ENCODE results near the gene ATP8B2. TPM values are rescaled to one million over a fixed set of nuclear protein-coding genes. Genes with fewer than 3 reads are reported as not detected.

ATP8B2 gene
- total and polyA plus RNA-seq, 10 of the 15 experiments (the other 5 are each of a cell fraction or from before 2014, with no cell fraction given), result 0.44 to 61.8 (median 15.0) TPM

- ChIA-PET RAD21 (ENCODE audit: unreplicated experiment) (interaction anchor here (0.7 to 3.8 kb wide), 8 partner anchors 7 to 154 kb away, joined by 3 to 43 read pairs (median 5); no protein-coding TSS in a partner anchor), CTCF (interaction anchor here (0.8 to 6.7 kb wide), 11 partner anchors 7 to 219 kb away, joined by 3 to 104 read pairs (median 4); no protein-coding TSS in a partner anchor), POLR2A (interaction anchor here (0.5 to 1.4 kb wide), 6 partner anchors 23 to 401 kb away, joined by 3 to 6 read pairs (median 4); no protein-coding TSS in a partner anchor), SMC1A (ENCODE audit: uncharacterized antibody, unreplicated experiment) (interaction anchor here (0.6 to 4.2 kb wide), 4 partner anchors 8 to 219 kb away, joined by 3 to 39 read pairs (median 4); no protein-coding TSS in a partner anchor)
- H3K4me3 ChIP-seq, result peak overlapping the region; percentile 77
- WGBS (ENCODE audit: insufficient coverage, insufficient replicate concordance, low lambda C conversion rate, missing lambda C conversion rate), result 17% methylated on average over 5 of the region's 5 CpGs
- no peak overlapping the region for H2AFZ ChIP-seq (ENCODE audit: control insufficient read depth, low read depth, low read length)
- no peaks in the 10 kb centered on the region for H4K20me1 ChIP-seq (ENCODE audit: control insufficient read depth, insufficient read depth)
- peak overlapping the region; percentile 40; the same call in 1 of the 2 replicates for H3K9ac ChIP-seq (ENCODE audit: control insufficient read depth, insufficient read depth, low read length)
- H3K9me3 ChIP-seq (replicated peaks; ENCODE audit: control insufficient read depth, insufficient read depth, low read length), result no peaks in the 10 kb centered on the region
- no peaks in the 10 kb centered on the region for H3K27me3 ChIP-seq (replicated peaks in 1 of 2; ENCODE audit: control insufficient read depth in 2 of 2, insufficient read depth in 2 of 2, low read length in 1 of 2)
- DNase-seq (ENCODE audit: low read depth, low spot score), result no peak
- H3K27ac ChIP-seq (ENCODE audit: control insufficient read depth, insufficient read depth), result no peak overlapping the region
- intact Hi-C loops (cut with micrococcal nuclease; ENCODE audit: unreplicated experiment), result loop anchor here (5.0 kb wide), 1 partner anchor 115 kb away; no protein-coding TSS in a partner anchor
- H3K36me3 ChIP-seq (ENCODE audit: control insufficient read depth in 2 of 2, insufficient read depth in 2 of 2, low read length in 1 of 2), result peaks cover 0 to 7% of the 10 kb centered on the region in 2 experiments; a peak in 2 of 4 replicates
- ATAC-seq, result peak; percentile 3
- no TSS peak for BruUV-seq (replicated peaks)
- peaks cover 23% of the 10 kb centered on the region for H3K4me1 ChIP-seq (ENCODE audit: control insufficient read depth, insufficient read depth, low read length)
- in situ Hi-C loops (cut with MboI), result no loop called here
- FAIRE-seq, result no peak
- peaks cover 4% of the 10 kb centered on the region for H3K79me2 ChIP-seq (ENCODE audit: control insufficient read depth, insufficient read depth, low read length)
- H3K4me2 ChIP-seq (ENCODE audit: control insufficient read depth, insufficient read depth), result peak overlapping the region; percentile 98
- TF ChIP-seq REST (IDR thresholded peaks at IDR 0.05; ENCODE audit: low read depth, low read length), result no peak
- TF ChIP-seq SPI1 (IDR thresholded peaks at IDR 0.05; ENCODE audit: borderline replicate concordance, insufficient read depth, low read depth, low read length), result peak; percentile 51; the same call in 1 of the 2 replicates
- TF ChIP-seq EP300 (IDR thresholded peaks at IDR 0.05; ENCODE audit: borderline replicate concordance in 1 of 2, control insufficient read depth in 1 of 2, low read depth in 2 of 2, low read length in 2 of 2), result no peak
- no peak for TF ChIP-seq SIN3A (IDR thresholded peaks at IDR 0.05; ENCODE audit: low read depth, low read length)
- TF ChIP-seq FOS (IDR thresholded peaks at IDR 0.05; ENCODE audit: borderline replicate concordance, extremely low read depth, insufficient read length), result no peak
- TF ChIP-seq CHD2 (IDR thresholded peaks at IDR 0.05; ENCODE audit: borderline replicate concordance, low read depth, low read length), result no peak
- TF ChIP-seq E2F8 (IDR thresholded peaks at IDR 0.05; ENCODE audit: low read depth, partially characterized antibody), result no peak
- TF ChIP-seq, protein P1, sequence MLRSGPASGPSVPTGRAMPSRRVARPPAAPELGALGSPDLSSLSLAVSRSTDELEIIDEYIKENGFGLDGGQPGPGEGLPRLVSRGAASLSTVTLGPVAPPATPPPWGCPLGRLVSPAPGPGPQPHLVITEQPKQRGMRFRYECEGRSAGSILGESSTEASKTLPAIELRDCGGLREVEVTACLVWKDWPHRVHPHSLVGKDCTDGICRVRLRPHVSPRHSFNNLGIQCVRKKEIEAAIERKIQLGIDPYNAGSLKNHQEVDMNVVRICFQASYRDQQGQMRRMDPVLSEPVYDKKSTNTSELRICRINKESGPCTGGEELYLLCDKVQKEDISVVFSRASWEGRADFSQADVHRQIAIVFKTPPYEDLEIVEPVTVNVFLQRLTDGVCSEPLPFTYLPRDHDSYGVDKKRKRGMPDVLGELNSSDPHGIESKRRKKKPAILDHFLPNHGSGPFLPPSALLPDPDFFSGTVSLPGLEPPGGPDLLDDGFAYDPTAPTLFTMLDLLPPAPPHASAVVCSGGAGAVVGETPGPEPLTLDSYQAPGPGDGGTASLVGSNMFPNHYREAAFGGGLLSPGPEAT (IDR thresholded peaks at IDR 0.05; ENCODE audit: low read depth), result 0 out of 2 replicates have a peak, but pooled peaks have one; percentile 14
- TF ChIP-seq ZNF207 (IDR thresholded peaks at IDR 0.05; ENCODE audit: borderline replicate concordance), result no peak
- 0 out of 4 replicates have a peak, but pooled peaks have one; percentile 7 to 17 for TF ChIP-seq IKZF2 (IDR thresholded peaks at IDR 0.05)
- no peak for TF ChIP-seq SMARCA5 (IDR thresholded peaks at IDR 0.05)
- no peak for TF ChIP-seq HDAC2 (IDR thresholded peaks at IDR 0.05)
- TF ChIP-seq ETV6 (conservative IDR thresholded peaks at IDR 0.05 in 1 of 2, IDR thresholded peaks at IDR 0.05 in 1 of 2; ENCODE audit: borderline replicate concordance in 1 of 2, low read depth in 1 of 2), result no peak
Measured at GRCh38 chr1:154327466-154328317, 2.4 kb downstream of the ATP8B2 start.
